WTC11 (cell line): ENCODE measurements around the gene USP47.

Experiments used
- MXD4 ChIP-seq: fragments of 250-450 bp; sonication (Bioruptor Pico); IDR thresholded peaks from 2 replicates; pipeline ENCODE4 v1.8.0; 2021; ENCODE audit warnings: mild to moderate bottlenecking, moderate library complexity, borderline replicate concordance
- TF ChIP-seq, protein P1 (sequence below): fragments of 200-600 bp; IDR thresholded peaks from 2 replicates; pipeline ENCODE4 v1.8.0; 2022; ENCODE audit warnings: antibody characterized with exemption

DNA sequence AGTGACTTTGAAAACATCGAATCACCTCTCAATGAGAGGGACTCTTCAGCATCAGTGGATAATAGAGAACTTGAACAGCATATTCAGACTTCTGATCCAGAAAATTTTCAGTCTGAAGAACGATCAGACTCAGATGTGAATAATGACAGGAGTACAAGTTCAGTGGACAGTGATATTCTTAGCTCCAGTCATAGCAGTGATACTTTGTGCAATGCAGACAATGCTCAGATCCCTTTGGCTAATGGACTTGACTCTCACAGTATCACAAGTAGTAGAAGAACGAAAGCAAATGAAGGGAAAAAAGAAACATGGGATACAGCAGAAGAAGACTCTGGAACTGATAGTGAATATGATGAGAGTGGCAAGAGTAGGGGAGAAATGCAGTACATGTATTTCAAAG, 100.9 kb downstream of the USP47 start:
- TF ChIP-seq, protein P1, sequence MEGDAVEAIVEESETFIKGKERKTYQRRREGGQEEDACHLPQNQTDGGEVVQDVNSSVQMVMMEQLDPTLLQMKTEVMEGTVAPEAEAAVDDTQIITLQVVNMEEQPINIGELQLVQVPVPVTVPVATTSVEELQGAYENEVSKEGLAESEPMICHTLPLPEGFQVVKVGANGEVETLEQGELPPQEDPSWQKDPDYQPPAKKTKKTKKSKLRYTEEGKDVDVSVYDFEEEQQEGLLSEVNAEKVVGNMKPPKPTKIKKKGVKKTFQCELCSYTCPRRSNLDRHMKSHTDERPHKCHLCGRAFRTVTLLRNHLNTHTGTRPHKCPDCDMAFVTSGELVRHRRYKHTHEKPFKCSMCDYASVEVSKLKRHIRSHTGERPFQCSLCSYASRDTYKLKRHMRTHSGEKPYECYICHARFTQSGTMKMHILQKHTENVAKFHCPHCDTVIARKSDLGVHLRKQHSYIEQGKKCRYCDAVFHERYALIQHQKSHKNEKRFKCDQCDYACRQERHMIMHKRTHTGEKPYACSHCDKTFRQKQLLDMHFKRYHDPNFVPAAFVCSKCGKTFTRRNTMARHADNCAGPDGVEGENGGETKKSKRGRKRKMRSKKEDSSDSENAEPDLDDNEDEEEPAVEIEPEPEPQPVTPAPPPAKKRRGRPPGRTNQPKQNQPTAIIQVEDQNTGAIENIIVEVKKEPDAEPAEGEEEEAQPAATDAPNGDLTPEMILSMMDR = no peak
- TF ChIP-seq MXD4 (CRISPR knock-in tag) = no peak
